ENCODE results near the gene VPS13D. TPM values are rescaled to one million over a fixed set of nuclear protein-coding genes. Genes with fewer than 3 reads are reported as not detected.

The VPS13D gene
- total RNA-seq, 1 donor from 2014 or later, result 88.9 TPM

- H3K27ac ChIP-seq, result peak overlapping the region; percentile 87
- DNase-seq (ENCODE audit: extremely low spot score in 2 of 2), result no peak
- H3K4me3 ChIP-seq, result no peak overlapping the region
- peaks cover 46% of the 10 kb centered on the region for H3K4me1 ChIP-seq
- intact Hi-C loops (cut with DNase I), result no loop called here
- H3K27me3 ChIP-seq, result no peaks in the 10 kb centered on the region
- H3K36me3 ChIP-seq, result no peaks in the 10 kb centered on the region
- TF ChIP-seq POLR2AphosphoS5 (IDR thresholded peaks at IDR 0.05; ENCODE audit: insufficient read depth in 1 of 2, low read depth in 1 of 2) (no peak), POLR2A (IDR thresholded peaks at IDR 0.05) (no peak), CTCF (IDR thresholded peaks at IDR 0.05) (no peak)
- H3K9me3 ChIP-seq, result no peaks in the 10 kb centered on the region
Observed at GRCh38 chr1:12552951-12553921, 323.4 kb downstream of the VPS13D start.

- Histone ChIP-seq H3K27me3 (no peaks in the 10 kb centered on the region), H3K9me3 (no peaks in the 10 kb centered on the region), H3K4me3 (no peak overlapping the region), H3K27ac (peak overlapping the region; percentile 87), H3K4me1 (peaks cover 38% of the 10 kb centered on the region), H3K36me3 (no peaks in the 10 kb centered on the region)
- TF ChIP-seq CTCF (IDR thresholded peaks at IDR 0.05) (no peak), POLR2AphosphoS5 (IDR thresholded peaks at IDR 0.05; ENCODE audit: insufficient read depth in 1 of 2, low read depth in 1 of 2) (no peak), POLR2A (IDR thresholded peaks at IDR 0.05) (no peak)
- intact Hi-C loops (cut with DNase I), result no loop called here
- DNase-seq (ENCODE audit: extremely low spot score in 2 of 2), result no peak
Observed at GRCh38 chr1:12553963-12554362, 324.1 kb downstream of the VPS13D start.

- no peak for DNase-seq (ENCODE audit: extremely low spot score in 2 of 2)
- intact Hi-C loops (cut with DNase I), result loop anchor here (5.0 kb wide), 1 partner anchor 38 kb away; no protein-coding TSS in a partner anchor
- Histone ChIP-seq H3K4me1 (peaks cover 31% of the 10 kb centered on the region), H3K27me3 (no peaks in the 10 kb centered on the region), H3K9me3 (no peaks in the 10 kb centered on the region), H3K27ac (peak overlapping the region; percentile 87), H3K4me3 (no peak overlapping the region), H3K36me3 (no peaks in the 10 kb centered on the region)
- no peak for TF ChIP-seq POLR2AphosphoS5 (IDR thresholded peaks at IDR 0.05; ENCODE audit: insufficient read depth in 1 of 2, low read depth in 1 of 2)
- TF ChIP-seq CTCF (IDR thresholded peaks at IDR 0.05), result no peak
Observed at GRCh38 chr1:12554521-12555305, 324.9 kb downstream of the VPS13D start.

GRCh38 chr1:12555411-12556367 lies 325.9 kb downstream of the VPS13D start:
- H3K27me3 ChIP-seq, result no peaks in the 10 kb centered on the region
- no peaks in the 10 kb centered on the region for H3K9me3 ChIP-seq
- H3K27ac ChIP-seq, result peak overlapping the region; percentile 87
- no peaks in the 10 kb centered on the region for H3K36me3 ChIP-seq
- intact Hi-C loops (cut with DNase I), result loop anchor here (5.0 kb wide), 1 partner anchor 37 kb away; no protein-coding TSS in a partner anchor
- TF ChIP-seq POLR2AphosphoS5 (IDR thresholded peaks at IDR 0.05; ENCODE audit: insufficient read depth in 1 of 2, low read depth in 1 of 2) (no peak), CTCF (IDR thresholded peaks at IDR 0.05) (no peak), POLR2A (IDR thresholded peaks at IDR 0.05) (no peak)
- no peak for DNase-seq (ENCODE audit: extremely low spot score in 2 of 2)
- peaks cover 31% of the 10 kb centered on the region for H3K4me1 ChIP-seq
- H3K4me3 ChIP-seq, result no peak overlapping the region

All from vagina (tissue), 2 donors.